Measurements from ENCODE around the gene CYP1A2. TPM values are rescaled to one million over a fixed set of nuclear protein-coding genes. Genes with fewer than 3 reads are reported as not detected.

Gene CYP1A2
- total RNA-seq, 2 donors from 2014 or later = not detected

DNA sequence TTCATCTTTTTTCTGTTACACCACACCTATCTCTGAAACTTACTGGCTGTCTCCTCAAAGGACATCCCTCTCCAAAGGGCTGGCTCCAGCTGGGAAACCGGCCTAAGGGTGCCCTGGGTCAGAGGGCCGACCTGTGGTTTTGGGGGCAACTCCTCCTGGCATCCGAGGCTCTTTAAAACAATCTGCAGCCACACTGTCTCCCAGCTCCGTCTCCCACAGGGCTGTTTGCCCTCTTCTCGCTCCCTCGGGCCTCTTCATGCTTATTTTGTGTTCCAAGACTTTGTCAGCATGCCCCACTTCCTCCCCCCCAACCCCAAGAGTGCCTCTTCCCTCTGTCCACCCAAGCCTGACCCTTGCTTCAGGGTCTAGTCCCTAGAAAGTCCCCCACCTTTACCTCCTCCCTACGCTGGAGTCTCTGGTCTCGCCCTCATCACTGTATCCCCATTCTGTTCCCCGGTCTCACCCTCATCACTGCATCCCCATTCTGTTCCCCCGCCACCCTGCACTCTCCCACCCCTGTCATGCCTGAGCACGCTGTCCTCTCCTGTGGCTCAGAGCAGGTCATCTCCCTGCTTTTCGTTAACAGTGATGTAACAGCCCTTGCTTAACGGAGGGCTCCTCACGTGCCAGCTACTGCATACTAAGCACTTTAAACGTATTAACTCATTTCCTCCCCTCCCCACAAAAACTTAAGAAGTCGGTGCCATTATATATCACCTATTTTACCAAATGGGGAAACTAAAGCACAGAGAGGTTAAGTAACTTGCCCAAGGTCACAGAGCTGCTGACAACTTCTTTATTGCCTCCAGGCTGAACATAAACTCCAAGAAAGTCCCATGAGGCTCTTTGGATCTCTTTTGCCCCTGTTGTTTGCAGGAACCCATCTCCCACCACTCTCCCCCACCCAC, 32.1 kb downstream of the CYP1A2 start:
- peaks cover 10% of the 10 kb centered on the region for H3K36me3 ChIP-seq (ENCODE audit: control insufficient read depth, insufficient read depth, low read length)
- peaks cover 15% of the 10 kb centered on the region for H3K4me1 ChIP-seq (ENCODE audit: control insufficient read depth, insufficient read depth, low read length)
- H3K27ac Mint-ChIP-seq = no peak overlapping the region
- no peaks in the 10 kb centered on the region for H3K9me3 Mint-ChIP-seq
- H3K27me3 Mint-ChIP-seq (ENCODE audit: insufficient read depth) = peaks cover 16% of the 10 kb centered on the region
- H3K4me1 Mint-ChIP-seq = peaks cover 35% of the 10 kb centered on the region
- H3K27ac ChIP-seq (ENCODE audit: low read depth, low read length) = no peak overlapping the region
- WGBS, 2 experiments (ENCODE audit: insufficient coverage in 1 of 2, insufficient read length in 1 of 2) = 80 to 88% methylated on average over 16 of the region's 16 CpGs
- H3K9ac ChIP-seq (ENCODE audit: extremely low read depth, low read length, poor library complexity, severe bottlenecking) = no peak overlapping the region
- H3K9me3 ChIP-seq (ENCODE audit: control insufficient read depth, low read length) = no peaks in the 10 kb centered on the region
- DNase-seq = no peak
- H3K36me3 Mint-ChIP-seq (ENCODE audit: low read depth) = peaks cover 2% of the 10 kb centered on the region
- no peaks in the 10 kb centered on the region for H3K27me3 ChIP-seq (ENCODE audit: control insufficient read depth, insufficient read depth, low read length, poor library complexity, severe bottlenecking)
- peak overlapping the region; percentile 82 for H3K4me3 ChIP-seq (ENCODE audit: low read length)
- peak overlapping the region; percentile 80 for H3K4me3 Mint-ChIP-seq
- TF ChIP-seq, protein P1, sequence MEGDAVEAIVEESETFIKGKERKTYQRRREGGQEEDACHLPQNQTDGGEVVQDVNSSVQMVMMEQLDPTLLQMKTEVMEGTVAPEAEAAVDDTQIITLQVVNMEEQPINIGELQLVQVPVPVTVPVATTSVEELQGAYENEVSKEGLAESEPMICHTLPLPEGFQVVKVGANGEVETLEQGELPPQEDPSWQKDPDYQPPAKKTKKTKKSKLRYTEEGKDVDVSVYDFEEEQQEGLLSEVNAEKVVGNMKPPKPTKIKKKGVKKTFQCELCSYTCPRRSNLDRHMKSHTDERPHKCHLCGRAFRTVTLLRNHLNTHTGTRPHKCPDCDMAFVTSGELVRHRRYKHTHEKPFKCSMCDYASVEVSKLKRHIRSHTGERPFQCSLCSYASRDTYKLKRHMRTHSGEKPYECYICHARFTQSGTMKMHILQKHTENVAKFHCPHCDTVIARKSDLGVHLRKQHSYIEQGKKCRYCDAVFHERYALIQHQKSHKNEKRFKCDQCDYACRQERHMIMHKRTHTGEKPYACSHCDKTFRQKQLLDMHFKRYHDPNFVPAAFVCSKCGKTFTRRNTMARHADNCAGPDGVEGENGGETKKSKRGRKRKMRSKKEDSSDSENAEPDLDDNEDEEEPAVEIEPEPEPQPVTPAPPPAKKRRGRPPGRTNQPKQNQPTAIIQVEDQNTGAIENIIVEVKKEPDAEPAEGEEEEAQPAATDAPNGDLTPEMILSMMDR (conservative IDR thresholded peaks at IDR 0.05) = no peak

DNA sequence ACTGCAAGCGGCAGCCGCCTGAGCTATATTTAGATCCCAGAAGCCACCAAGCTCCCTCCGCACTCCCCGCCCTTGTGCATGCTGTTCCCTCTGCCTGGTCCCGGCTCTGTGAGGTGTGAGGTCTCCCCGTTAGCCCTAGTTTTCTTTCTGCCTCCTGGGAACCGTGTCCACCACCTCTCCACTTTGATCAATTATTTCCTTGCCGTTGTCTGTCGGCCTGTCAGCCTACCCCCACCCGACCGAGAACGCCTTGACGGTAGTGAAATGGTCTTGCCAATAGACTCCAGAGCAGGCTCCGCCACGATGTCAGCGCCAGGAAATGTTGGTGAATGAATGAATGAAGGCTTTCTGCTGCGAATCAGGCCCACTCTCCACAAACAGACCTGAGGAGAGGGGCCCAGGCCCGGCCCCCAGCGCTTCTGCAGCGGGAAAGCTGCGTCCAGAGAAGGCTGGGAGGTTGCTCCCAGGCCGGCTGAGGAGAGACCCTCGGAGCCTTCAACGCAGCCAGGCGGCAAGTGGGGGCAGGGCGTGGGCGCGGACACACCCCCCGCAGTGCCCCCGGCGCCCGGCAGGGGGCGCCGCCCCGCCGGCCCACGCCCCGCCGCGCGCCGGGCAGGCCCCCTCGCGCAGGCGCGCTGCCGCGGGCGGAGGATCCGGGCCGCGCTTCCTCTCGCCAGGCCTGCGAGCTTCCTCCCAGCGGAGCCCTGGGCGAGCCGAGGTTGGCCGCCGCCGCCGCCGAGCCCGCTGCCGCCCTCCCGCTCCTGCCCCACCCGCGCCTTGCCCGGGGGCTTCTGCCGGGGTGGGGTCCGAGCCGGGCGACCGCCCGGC, 33.0 kb downstream of the CYP1A2 start, which contains the start of gene CSK:
CSK (plus strand) TSS at position 650 of the 828 bp plus-strand sequence. CDS start 16,218 bp downstream, outside the sequence.
- peaks cover 15% of the 10 kb centered on the region for H3K4me1 ChIP-seq (ENCODE audit: control insufficient read depth, insufficient read depth, low read length)
- WGBS, 2 experiments (ENCODE audit: insufficient coverage in 1 of 2, insufficient read length in 1 of 2) = 6 to 12% methylated on average over 21 to 74 of the region's 74 CpGs
- peak; percentile 83 for DNase-seq
- H3K36me3 Mint-ChIP-seq (ENCODE audit: low read depth) = peaks cover 2% of the 10 kb centered on the region
- H3K27me3 Mint-ChIP-seq (ENCODE audit: insufficient read depth) = peaks cover 16% of the 10 kb centered on the region
- peak within 1 kb of the TSS; percentile 86 for H3K4me3 ChIP-seq (ENCODE audit: low read length)
- H3K27ac ChIP-seq (ENCODE audit: low read depth, low read length) = peak within 1 kb of the TSS; percentile 22
- peaks cover 10% of the 10 kb centered on the region for H3K36me3 ChIP-seq (ENCODE audit: control insufficient read depth, insufficient read depth, low read length)
- TF ChIP-seq, protein P1 (conservative IDR thresholded peaks at IDR 0.05) = peak; percentile 70
- H3K27me3 ChIP-seq (ENCODE audit: control insufficient read depth, insufficient read depth, low read length, poor library complexity, severe bottlenecking) = no peaks in the 10 kb centered on the region
- H3K4me1 Mint-ChIP-seq = peaks cover 35% of the 10 kb centered on the region
- H3K27ac Mint-ChIP-seq = peak within 1 kb of the TSS; percentile 58
- no peaks in the 10 kb centered on the region for H3K9me3 ChIP-seq (ENCODE audit: control insufficient read depth, low read length)
- H3K9me3 Mint-ChIP-seq = no peaks in the 10 kb centered on the region
- H3K9ac ChIP-seq (ENCODE audit: extremely low read depth, low read length, poor library complexity, severe bottlenecking) = peak within 1 kb of the TSS; percentile 62
- H3K4me3 Mint-ChIP-seq = peak within 1 kb of the TSS; percentile 80

DNA sequence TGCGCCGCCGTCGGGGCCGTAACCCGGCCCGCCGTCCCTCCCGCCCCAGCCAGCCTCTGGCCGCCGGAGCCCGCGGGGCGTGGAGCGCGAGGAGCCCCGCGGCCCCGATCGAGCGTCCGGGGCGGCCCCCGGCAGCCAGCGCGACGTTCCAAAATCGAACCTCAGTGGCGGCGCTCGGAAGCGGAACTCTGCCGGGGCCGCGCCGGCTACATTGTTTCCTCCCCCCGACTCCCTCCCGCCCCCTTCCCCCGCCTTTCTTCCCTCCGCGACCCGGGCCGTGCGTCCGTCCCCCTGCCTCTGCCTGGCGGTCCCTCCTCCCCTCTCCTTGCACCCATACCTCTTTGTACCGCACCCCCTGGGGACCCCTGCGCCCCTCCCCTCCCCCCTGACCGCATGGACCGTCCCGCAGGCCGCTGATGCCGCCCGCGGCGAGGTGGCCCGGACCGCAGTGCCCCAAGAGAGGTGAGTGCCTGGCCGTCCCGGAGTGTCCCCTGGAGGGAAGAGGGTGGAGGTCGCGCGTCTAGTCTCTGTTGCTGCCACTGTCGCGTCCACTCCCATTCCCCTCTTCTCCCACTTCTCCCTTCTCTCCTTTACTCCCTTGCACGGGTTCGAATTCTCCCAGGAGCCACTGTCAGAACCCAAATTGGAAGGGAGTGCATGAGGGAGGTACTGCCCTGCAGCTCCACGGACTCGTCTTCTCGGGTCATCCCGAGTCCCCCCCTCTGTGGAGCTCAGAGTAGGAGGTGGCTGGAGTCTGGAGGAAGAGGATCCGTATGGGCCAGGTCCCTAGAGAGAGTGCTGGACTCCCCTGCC, 33.8 kb downstream of the CYP1A2 start:
- TF ChIP-seq, protein P1 (conservative IDR thresholded peaks at IDR 0.05) = no peak
- Mint-ChIP-seq H3K9me3 (no peaks in the 10 kb centered on the region), H3K36me3 (ENCODE audit: low read depth) (peaks cover 2% of the 10 kb centered on the region), H3K4me3 (peak overlapping the region; percentile 80), H3K27ac (peak overlapping the region; percentile 58), H3K4me1 (peaks cover 28% of the 10 kb centered on the region), H3K27me3 (ENCODE audit: insufficient read depth) (peaks cover 16% of the 10 kb centered on the region)
- Histone ChIP-seq H3K4me1 (ENCODE audit: control insufficient read depth, insufficient read depth, low read length) (peaks cover 8% of the 10 kb centered on the region), H3K27ac (ENCODE audit: low read depth, low read length) (peak overlapping the region; percentile 22), H3K9ac (ENCODE audit: extremely low read depth, low read length, poor library complexity, severe bottlenecking) (peak overlapping the region; percentile 62), H3K27me3 (ENCODE audit: control insufficient read depth, insufficient read depth, low read length, poor library complexity, severe bottlenecking) (no peaks in the 10 kb centered on the region), H3K36me3 (ENCODE audit: control insufficient read depth, insufficient read depth, low read length) (peaks cover 10% of the 10 kb centered on the region), H3K4me3 (ENCODE audit: low read length) (peak overlapping the region; percentile 86), H3K9me3 (ENCODE audit: control insufficient read depth, low read length) (no peaks in the 10 kb centered on the region)
- 0 to 1% methylated on average over 18 to 68 of the region's 72 CpGs for WGBS, 2 experiments (ENCODE audit: insufficient coverage in 1 of 2, insufficient read length in 1 of 2)
- peak; percentile 75 for DNase-seq
